PC-9 (cell line): ENCODE results near the gene MPEG1.

Source experiments
- EZH2 ChIP-seq: fragments of 200-600 bp; sonication (generic); IDR thresholded peaks from 2 replicates; pipeline ENCODE4 v1.8.0; 2017; ENCODE audit warnings: antibody characterized with exemption, low read depth
- TF ChIP-seq, protein P1 (sequence below): fragments of 200-600 bp; sonication (generic); conservative IDR thresholded peaks from 2 replicates; pipeline ENCODE4 v1.6.1; 2017; ENCODE audit warnings: mixed run types, antibody characterized with exemption, mild to moderate bottlenecking, moderate library complexity

DNA sequence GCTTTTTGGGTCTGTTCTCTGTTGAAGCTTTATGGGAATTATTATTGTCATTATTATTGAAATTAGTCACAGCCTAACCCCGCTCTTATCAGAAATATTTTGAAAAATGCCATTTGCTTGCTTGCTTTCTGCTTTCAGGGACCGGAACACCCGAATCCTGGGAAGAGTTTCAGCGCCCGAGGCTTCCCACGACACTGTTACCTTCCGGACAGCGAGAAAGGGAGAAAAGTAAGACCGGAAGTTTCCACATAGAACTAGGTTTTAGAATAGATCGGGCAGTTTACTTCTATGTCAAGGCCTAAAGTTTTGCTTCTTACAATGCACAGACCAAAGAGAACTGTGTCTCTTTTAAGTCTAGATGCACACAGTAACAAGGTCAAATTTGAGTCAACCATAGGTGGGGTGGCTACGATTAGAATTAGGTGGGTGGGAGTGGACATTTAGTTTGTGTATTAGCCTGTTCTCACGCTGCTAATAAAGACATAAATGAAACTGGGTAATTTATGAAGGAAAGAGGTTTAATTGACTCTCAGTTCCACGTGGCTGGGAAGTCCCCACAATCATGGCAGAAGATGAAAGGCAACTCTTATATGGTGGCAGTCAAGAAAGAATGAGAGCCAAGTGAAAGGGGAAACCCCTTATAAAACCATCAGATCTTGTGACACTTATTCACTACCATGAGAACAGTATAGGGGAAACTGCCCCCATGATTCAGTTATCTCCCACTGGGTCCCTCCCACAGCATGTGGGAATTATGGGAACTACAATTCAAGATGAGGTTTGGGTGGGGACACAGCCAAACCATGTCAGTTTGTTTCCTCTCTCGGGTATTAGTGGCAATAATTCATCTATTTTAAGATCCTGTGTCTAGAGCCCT lies 12.9 kb downstream of the MPEG1 start:
- TF ChIP-seq, protein P1, sequence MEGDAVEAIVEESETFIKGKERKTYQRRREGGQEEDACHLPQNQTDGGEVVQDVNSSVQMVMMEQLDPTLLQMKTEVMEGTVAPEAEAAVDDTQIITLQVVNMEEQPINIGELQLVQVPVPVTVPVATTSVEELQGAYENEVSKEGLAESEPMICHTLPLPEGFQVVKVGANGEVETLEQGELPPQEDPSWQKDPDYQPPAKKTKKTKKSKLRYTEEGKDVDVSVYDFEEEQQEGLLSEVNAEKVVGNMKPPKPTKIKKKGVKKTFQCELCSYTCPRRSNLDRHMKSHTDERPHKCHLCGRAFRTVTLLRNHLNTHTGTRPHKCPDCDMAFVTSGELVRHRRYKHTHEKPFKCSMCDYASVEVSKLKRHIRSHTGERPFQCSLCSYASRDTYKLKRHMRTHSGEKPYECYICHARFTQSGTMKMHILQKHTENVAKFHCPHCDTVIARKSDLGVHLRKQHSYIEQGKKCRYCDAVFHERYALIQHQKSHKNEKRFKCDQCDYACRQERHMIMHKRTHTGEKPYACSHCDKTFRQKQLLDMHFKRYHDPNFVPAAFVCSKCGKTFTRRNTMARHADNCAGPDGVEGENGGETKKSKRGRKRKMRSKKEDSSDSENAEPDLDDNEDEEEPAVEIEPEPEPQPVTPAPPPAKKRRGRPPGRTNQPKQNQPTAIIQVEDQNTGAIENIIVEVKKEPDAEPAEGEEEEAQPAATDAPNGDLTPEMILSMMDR = no peak
- no peak for TF ChIP-seq EZH2
